SH-SY5Y (cell line): ENCODE measurements around the gene ETNK2.

Experiments used
- GATA2 ChIP-seq: IDR thresholded peaks from 2 replicates; pipeline ENCODE4 v1.6.1; 2011; ENCODE audit warnings: mild to moderate bottlenecking, low read depth, low read length
- GATA3 ChIP-seq: IDR thresholded peaks from 2 replicates; pipeline ENCODE4 v1.6.1; 2011; ENCODE audit warnings: low read depth, mild to moderate bottlenecking, low read length, moderate library complexity

DNA sequence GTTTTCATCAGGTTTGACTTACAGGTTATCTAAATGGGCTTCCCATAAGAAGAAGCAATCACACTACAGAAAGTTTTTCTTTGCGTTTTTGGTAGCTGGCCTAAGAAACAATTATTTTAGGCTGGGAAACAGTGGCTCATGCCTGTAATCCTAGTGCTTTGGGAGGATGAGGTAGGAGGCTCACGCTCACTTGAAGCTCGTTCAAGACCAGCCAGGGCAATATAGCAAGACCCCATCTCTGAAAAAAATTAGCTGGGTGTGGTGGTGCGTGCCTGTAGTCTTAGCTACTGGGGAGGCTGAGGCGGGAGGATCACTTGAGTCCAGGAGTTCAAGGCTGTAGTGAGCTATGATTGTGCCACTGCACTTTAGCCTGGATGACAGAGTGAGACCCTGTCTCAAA, 15.9 kb upstream of the ETNK2 start:
- TF ChIP-seq GATA2 (no peak), GATA3 (no peak)
